K562 (cell line): ENCODE measurements around the gene CPTP. TPM values are rescaled to one million over a fixed set of nuclear protein-coding genes. Genes with fewer than 3 reads are reported as not detected.

ENCODE experiments used
- CTCF ChIP-seq, 3 experiments: IDR thresholded peaks in 2 of 3; conservative IDR thresholded peaks in 1 of 3; 2 replicates each; pipeline ENCODE4 v1.5.1; 2011 to 2012; ENCODE audit warnings: low read length in 3 of 3, mild to moderate bottlenecking in 3 of 3, control low read depth in 2 of 3, improper control_type of control experiment in 1 of 3, inconsistent platforms in 1 of 3, low read depth in 1 of 3, mixed read lengths in 1 of 3, moderate library complexity in 1 of 3; ENCODE audit not compliant: insufficient read depth in 2 of 3
- E2F8 ChIP-seq: fragments of 450-650 bp; IDR thresholded peaks from 2 replicates; pipeline ENCODE4 v1.7.1; 2018; ENCODE audit warnings: mild to moderate bottlenecking, low read depth; ENCODE audit not compliant: partially characterized antibody
- FOXP4 ChIP-seq: sonication (generic); formaldehyde crosslinking; IDR thresholded peaks from 2 replicates; pipeline ENCODE4 v1.8.0; 2022; ENCODE audit warnings: mild to moderate bottlenecking, missing genetic modification reagents, borderline replicate concordance
- NRF1 ChIP-seq, 2 experiments: fragments of 450-650 bp; IDR thresholded peaks in 1 of 2; conservative IDR thresholded peaks in 1 of 2; 2 replicates each; pipeline ENCODE4 v1.6.1; 2014; ENCODE audit warnings: mild to moderate bottlenecking in 2 of 2
- ZNF551 ChIP-seq: fragments of 250-450 bp; sonication (Bioruptor Pico); IDR thresholded peaks from 2 replicates; pipeline ENCODE4 v1.5.0; 2021; ENCODE audit warnings: mild to moderate bottlenecking, moderate library complexity
- ZNF583 ChIP-seq: fragments of 250-450 bp; sonication (Bioruptor Pico); IDR thresholded peaks from 2 replicates; pipeline ENCODE4 v1.4.0; 2020
- ZNF77 ChIP-seq: fragments of 250-450 bp; sonication (Bioruptor Pico); IDR thresholded peaks from 2 replicates; pipeline ENCODE4 v1.5.0; 2020
- polyA plus RNA-seq, 8 experiments: library from polyadenylated mRNA; depleted of rRNA in 4 of 8; stranded (reverse) in 5 of 8; unstranded in 3 of 8; fragments of >200 nt; fragmentation: Nextera tagmentation in 2 of 8; fragmentation: Illumina TruSeq in 1 of 8; extraction: Ambion mirVana in 2 of 8; extraction: Trizol in 1 of 8; gene quantifications; 2 replicates each; pipeline versions ENCODE4 v1.2.1 to v1.2.3, GENCODE V29; 2011 to 2014; ENCODE audit warnings: inconsistent platforms in 1 of 8, missing spikeins in 1 of 8
- total RNA-seq, 7 experiments: library from RNA; depleted of rRNA in 6 of 7; stranded (reverse); fragments of >200 nt in 6 of 7; fragmentation: Illumina TruSeq in 2 of 7; extraction: Trizol in 2 of 7; gene quantifications; 2 replicates each; pipeline versions ENCODE4 v1.2.1 to v1.2.3, GENCODE V29; 2011 to 2021; ENCODE audit warnings: low replicate concordance in 1 of 7
- TF ChIP-seq, protein P1 (sequence below), 2 experiments: fragments of 200-800 bp in 1 of 2; sonication (Bioruptor generic) in 1 of 2; sonication (generic) in 1 of 2; formaldehyde crosslinking in 1 of 2; IDR thresholded peaks in 1 of 2; conservative IDR thresholded peaks in 1 of 2; 2 replicates each; pipeline versions ENCODE4 v1.5.0 to v1.6.1; 2016 to 2020; ENCODE audit warnings: missing compliant biosample characterization in 1 of 2, missing genetic modification characterization in 1 of 2, missing genetic modification reagents in 1 of 2
- TF ChIP-seq, protein P2 (sequence below): conservative IDR thresholded peaks from 2 replicates; pipeline ENCODE4 v1.6.1; 2011; ENCODE audit warnings: low read depth, mild to moderate bottlenecking, low read length; ENCODE audit not compliant: control insufficient read depth
- TF ChIP-seq, protein P3 (sequence below), 2 experiments: fragments of 450-650 bp in 1 of 2; sonication (generic) in 1 of 2; formaldehyde crosslinking; conservative IDR thresholded peaks; 2 replicates each; pipeline versions ENCODE4 v1.4.0 to v1.8.1; 2020 to 2022; ENCODE audit warnings: mild to moderate bottlenecking in 1 of 2, missing genetic modification reagents in 1 of 2
- TF ChIP-seq, protein P4 (sequence below): sonication (generic); formaldehyde crosslinking; IDR thresholded peaks from 2 replicates; pipeline ENCODE4 v1.9.0; 2022; ENCODE audit warnings: mild to moderate bottlenecking, missing genetic modification reagents
- TF ChIP-seq, protein P5 (sequence below): fragments of 200-800 bp; sonication (Bioruptor generic); IDR thresholded peaks from 2 replicates; pipeline ENCODE4 v1.6.1; 2017; ENCODE audit warnings: missing genetic modification characterization, missing compliant biosample characterization

CPTP gene
- total and polyA plus RNA-seq, 9 of the 15 experiments (the other 6 are each of a cell fraction or from before 2014, with no cell fraction given) = 0.11 to 25.8 (median 3.5) TPM

- TF ChIP-seq, protein P1, sequence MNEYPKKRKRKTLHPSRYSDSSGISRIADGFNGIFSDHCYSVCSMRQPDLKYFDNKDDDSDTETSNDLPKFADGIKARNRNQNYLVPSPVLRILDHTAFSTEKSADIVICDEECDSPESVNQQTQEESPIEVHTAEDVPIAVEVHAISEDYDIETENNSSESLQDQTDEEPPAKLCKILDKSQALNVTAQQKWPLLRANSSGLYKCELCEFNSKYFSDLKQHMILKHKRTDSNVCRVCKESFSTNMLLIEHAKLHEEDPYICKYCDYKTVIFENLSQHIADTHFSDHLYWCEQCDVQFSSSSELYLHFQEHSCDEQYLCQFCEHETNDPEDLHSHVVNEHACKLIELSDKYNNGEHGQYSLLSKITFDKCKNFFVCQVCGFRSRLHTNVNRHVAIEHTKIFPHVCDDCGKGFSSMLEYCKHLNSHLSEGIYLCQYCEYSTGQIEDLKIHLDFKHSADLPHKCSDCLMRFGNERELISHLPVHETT (CRISPR knock-in tag; conservative IDR thresholded peaks at IDR 0.05 in 1 of 2, IDR thresholded peaks at IDR 0.05 in 1 of 2) = no peak
- no peak for TF ChIP-seq E2F8
- TF ChIP-seq, protein P2, sequence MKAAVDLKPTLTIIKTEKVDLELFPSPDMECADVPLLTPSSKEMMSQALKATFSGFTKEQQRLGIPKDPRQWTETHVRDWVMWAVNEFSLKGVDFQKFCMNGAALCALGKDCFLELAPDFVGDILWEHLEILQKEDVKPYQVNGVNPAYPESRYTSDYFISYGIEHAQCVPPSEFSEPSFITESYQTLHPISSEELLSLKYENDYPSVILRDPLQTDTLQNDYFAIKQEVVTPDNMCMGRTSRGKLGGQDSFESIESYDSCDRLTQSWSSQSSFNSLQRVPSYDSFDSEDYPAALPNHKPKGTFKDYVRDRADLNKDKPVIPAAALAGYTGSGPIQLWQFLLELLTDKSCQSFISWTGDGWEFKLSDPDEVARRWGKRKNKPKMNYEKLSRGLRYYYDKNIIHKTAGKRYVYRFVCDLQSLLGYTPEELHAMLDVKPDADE = no peak
- no peak for TF ChIP-seq ZNF583 (CRISPR knock-in tag)
- TF ChIP-seq NRF1 (conservative IDR thresholded peaks at IDR 0.05 in 1 of 2, IDR thresholded peaks at IDR 0.05 in 1 of 2) = peak in 1 of 2 experiments; percentile 41; a peak in 1 of 4 replicates
- TF ChIP-seq, protein P3, sequence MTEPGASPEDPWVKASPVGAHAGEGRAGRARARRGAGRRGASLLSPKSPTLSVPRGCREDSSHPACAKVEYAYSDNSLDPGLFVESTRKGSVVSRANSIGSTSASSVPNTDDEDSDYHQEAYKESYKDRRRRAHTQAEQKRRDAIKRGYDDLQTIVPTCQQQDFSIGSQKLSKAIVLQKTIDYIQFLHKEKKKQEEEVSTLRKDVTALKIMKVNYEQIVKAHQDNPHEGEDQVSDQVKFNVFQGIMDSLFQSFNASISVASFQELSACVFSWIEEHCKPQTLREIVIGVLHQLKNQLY (CRISPR knock-in tag; conservative IDR thresholded peaks at IDR 0.05) = 0 out of 4 replicates have a peak, but pooled peaks of 1 of the 2 experiments have one; percentile 20
- TF ChIP-seq CTCF (IDR thresholded peaks at IDR 0.05 in 2 of 3, conservative IDR thresholded peaks at IDR 0.05 in 1 of 3; ENCODE audit: insufficient read depth in 2 of 3, low read depth in 1 of 3, low read length in 3 of 3) = peak; percentile 45 to 62 (median 45)
- TF ChIP-seq, protein P4, sequence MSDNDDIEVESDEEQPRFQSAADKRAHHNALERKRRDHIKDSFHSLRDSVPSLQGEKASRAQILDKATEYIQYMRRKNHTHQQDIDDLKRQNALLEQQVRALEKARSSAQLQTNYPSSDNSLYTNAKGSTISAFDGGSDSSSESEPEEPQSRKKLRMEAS (CRISPR knock-in tag) = no peak
- TF ChIP-seq, protein P5, sequence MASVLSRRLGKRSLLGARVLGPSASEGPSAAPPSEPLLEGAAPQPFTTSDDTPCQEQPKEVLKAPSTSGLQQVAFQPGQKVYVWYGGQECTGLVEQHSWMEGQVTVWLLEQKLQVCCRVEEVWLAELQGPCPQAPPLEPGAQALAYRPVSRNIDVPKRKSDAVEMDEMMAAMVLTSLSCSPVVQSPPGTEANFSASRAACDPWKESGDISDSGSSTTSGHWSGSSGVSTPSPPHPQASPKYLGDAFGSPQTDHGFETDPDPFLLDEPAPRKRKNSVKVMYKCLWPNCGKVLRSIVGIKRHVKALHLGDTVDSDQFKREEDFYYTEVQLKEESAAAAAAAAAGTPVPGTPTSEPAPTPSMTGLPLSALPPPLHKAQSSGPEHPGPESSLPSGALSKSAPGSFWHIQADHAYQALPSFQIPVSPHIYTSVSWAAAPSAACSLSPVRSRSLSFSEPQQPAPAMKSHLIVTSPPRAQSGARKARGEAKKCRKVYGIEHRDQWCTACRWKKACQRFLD (CRISPR knock-in tag) = no peak
- TF ChIP-seq FOXP4 = no peak
- TF ChIP-seq ZNF551 (CRISPR knock-in tag) = no peak
- TF ChIP-seq ZNF77 (CRISPR knock-in tag) = no peak
These were observed 18.4 kb upstream of the CPTP start (continued) for GRCh38 chr1:1306070-1306660.
